IPS DF 6.9 (cell line): ENCODE data around the gene MTIF3.

ENCODE experiments used
- DNase-seq: peaks from one replicate; pipeline ENCODE4 v3.0.0-alpha.2; 2013; ENCODE audit warnings: low read depth, low spot score
- H3K27ac ChIP-seq: one replicate; pipeline ENCODE4 v1.5.1; 2013; ENCODE audit warnings: low read length, control low read depth
- H3K27me3 ChIP-seq: 2 replicates; pipeline ENCODE4 v1.6.1; 2013; ENCODE audit warnings: mild to moderate bottlenecking, low read length; ENCODE audit not compliant: control insufficient read depth, insufficient read depth
- H3K36me3 ChIP-seq: 2 replicates; pipeline ENCODE4 v1.6.1; 2013; ENCODE audit warnings: low read length; ENCODE audit not compliant: control insufficient read depth, insufficient read depth
- H3K4me1 ChIP-seq: 2 replicates; pipeline ENCODE4 v1.6.1; 2013; ENCODE audit warnings: low read length; ENCODE audit not compliant: control insufficient read depth, insufficient read depth
- H3K4me3 ChIP-seq: 2 replicates; pipeline ENCODE4 v1.5.1; 2013; ENCODE audit warnings: mild to moderate bottlenecking, low read length
- H3K9me3 ChIP-seq: 2 replicates; pipeline ENCODE4 v1.6.1; 2013; ENCODE audit warnings: low read length, inconsistent platforms; ENCODE audit not compliant: control insufficient read depth, insufficient read depth
- WGBS: extraction: QIAGEN DNeasy Blood & Tissue Kit; methylation state at CpG from one replicate; pipeline ENCODE4 v1.1.7; 2013; ENCODE audit warnings: mixed read lengths, missing lambda C conversion rate; ENCODE audit not compliant: insufficient read length, insufficient coverage; 5-methylcytosine and 5-hydroxymethylcytosine counted together

MTIF3 gene

GRCh38 chr13:27449936-27450828, at the start of gene MTIF3:
TSS of gene MTIF3 (minus strand) at chr13:27450564. CDS start at chr13:27440448, 10,116 bp downstream.
- Histone ChIP-seq H3K4me3 (peak within 1 kb of the TSS; percentile 59; the same call in 1 of the 2 replicates), H3K9me3 (no peaks in the 10 kb centered on the region), H3K4me1 (peaks cover 2% of the 10 kb centered on the region; the same call in 1 of the 2 replicates), H3K27ac (no peak within 1 kb of the TSS), H3K36me3 (no peaks in the 10 kb centered on the region), H3K27me3 (no peaks in the 10 kb centered on the region)
- no CpG with 5 or more reads among the region's 81 CpGs for WGBS
- DNase-seq, result peak; percentile 90

- no peak for DNase-seq
- no CpG with 5 or more reads among the region's 11 CpGs for WGBS
- H3K27me3 ChIP-seq, result no peaks in the 10 kb centered on the region
Measured at GRCh38 chr13:27497563-27498230, 47.3 kb upstream of the MTIF3 start.

DNA sequence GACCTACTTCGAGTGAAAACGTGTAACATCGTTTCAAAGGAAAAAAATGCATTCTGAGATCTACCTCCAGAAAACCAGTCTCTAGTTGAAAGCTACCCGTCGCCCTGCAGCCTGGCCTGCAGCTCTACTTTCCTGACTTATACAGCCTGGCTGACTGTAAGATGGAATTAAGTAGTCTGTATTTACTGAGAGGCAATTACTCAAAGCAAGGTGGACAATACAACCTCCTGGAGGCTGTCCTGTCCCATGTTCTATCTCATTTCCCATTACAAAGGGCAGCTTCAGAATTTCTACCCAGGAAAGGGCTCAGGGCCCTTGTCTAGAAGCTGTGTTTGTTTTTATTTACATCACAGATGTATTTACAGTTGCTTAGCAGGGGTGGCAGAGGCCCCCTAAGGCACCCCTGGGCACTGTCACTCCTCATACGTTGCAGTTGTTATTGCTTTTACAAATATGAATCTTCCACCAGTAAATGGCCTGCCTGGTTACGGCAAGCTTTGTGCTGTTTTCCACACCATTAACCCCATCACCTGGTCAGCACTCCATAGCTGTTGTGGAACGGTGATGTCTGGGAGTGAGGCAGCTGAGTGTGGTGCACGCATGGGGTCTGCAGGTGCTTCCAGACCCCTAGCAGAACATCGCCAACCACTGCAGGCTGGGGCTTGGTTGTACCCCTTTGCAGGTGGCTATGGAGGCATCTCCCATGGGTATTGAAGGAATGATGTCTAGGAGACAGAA, 46.3 kb upstream of the MTIF3 start:
- no peaks in the 10 kb centered on the region for H3K9me3 ChIP-seq
- no peaks in the 10 kb centered on the region for H3K36me3 ChIP-seq
- H3K27ac ChIP-seq, result no peak overlapping the region
- H3K4me3 ChIP-seq, result no peak overlapping the region
- DNase-seq, result no peak
- no peaks in the 10 kb centered on the region for H3K4me1 ChIP-seq
- WGBS, result no CpG with 5 or more reads among the region's 10 CpGs
- no peaks in the 10 kb centered on the region for H3K27me3 ChIP-seq

More at GRCh38 chr13:27497563-27498230, 47.3 kb upstream of the MTIF3 start:
- no peak overlapping the region for H3K4me3 ChIP-seq
- H3K36me3 ChIP-seq, result no peaks in the 10 kb centered on the region
- no peaks in the 10 kb centered on the region for H3K9me3 ChIP-seq
- H3K27ac ChIP-seq, result no peak overlapping the region
- H3K4me1 ChIP-seq, result no peaks in the 10 kb centered on the region

DNA sequence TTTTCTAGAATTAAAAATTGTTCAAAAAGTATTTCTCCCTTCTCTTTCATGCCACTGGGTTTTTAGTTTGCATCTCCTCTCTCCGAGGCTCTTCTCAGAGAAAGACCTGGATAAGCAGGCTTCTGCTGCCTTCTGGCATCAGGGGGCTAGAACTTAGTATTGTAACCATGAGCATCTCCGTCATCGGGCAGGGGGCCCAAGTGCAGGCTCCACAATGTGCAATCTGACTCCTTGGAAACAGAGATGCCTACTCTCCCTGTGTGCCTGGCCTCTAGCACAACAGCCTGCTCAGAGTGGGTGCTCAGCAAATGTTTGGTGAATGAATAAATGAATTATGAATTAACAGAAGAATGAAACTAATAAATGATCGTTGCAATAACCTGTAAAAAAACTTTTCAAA, 45.6 kb upstream of the MTIF3 start:
- Histone ChIP-seq H3K4me1 (no peaks in the 10 kb centered on the region), H3K9me3 (no peaks in the 10 kb centered on the region), H3K4me3 (no peak overlapping the region), H3K27me3 (no peaks in the 10 kb centered on the region), H3K27ac (no peak overlapping the region), H3K36me3 (no peaks in the 10 kb centered on the region)
- no CpG with 5 or more reads among the region's 4 CpGs for WGBS
- no peak for DNase-seq

DNA sequence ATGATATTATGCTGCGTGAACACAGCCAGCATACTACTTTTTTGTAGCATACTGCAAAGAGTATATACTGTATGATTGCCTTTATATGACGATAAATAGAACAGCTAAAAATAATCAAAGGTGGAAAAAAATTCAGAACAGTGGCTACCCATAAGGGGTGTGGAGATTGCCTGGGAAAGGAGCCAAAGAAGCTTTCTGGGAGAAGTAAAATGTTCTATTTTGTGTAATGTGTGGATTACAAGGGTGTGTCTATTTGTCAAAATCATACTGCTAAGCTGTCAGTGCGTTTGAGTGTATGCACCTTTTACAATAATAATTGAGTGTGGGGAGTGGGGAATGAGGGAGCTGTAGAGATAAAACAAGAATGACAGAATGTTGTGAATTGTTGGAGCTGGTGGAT, 45.2 kb upstream of the MTIF3 start:
- no CpG with 5 or more reads among the region's 3 CpGs for WGBS
- H3K9me3 ChIP-seq, result no peaks in the 10 kb centered on the region
- no peaks in the 10 kb centered on the region for H3K36me3 ChIP-seq
- H3K27me3 ChIP-seq, result no peaks in the 10 kb centered on the region
- H3K27ac ChIP-seq, result no peak overlapping the region
- H3K4me1 ChIP-seq, result no peaks in the 10 kb centered on the region
- no peak overlapping the region for H3K4me3 ChIP-seq
- no peak for DNase-seq

DNA sequence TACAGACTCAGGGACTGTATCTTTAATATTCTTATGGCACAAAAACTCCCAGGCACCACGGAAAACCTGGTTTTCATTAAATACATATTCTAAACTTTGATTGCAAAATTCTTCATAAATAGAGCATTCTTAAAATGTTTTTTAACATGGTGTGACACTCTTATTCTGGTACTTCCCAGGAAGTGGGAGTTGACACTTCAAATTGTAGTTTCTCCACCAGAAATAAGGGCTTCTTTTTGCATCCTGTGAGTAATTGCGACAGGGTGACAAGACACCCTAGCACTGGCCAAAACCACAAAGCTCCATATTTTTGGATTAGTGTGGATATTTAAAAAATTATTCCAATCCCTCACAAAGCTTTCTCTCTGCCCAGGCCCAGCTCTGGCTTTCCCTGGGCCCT, 43.6 kb upstream of the MTIF3 start:
- WGBS, result no CpG with 5 or more reads among the region's 2 CpGs
- no peak for DNase-seq

GRCh38 chr13:27489456-27489855, 39.1 kb upstream of the MTIF3 start:
- Histone ChIP-seq H3K27me3 (no peaks in the 10 kb centered on the region), H3K4me3 (no peak overlapping the region), H3K36me3 (no peaks in the 10 kb centered on the region), H3K27ac (no peak overlapping the region), H3K4me1 (no peaks in the 10 kb centered on the region), H3K9me3 (no peaks in the 10 kb centered on the region)
- WGBS, result no CpG with 5 or more reads among the region's 1 CpG
- no peak for DNase-seq

More for the DNA sequence above, 43.6 kb upstream of the MTIF3 start:
- H3K27ac ChIP-seq, result no peak overlapping the region
- no peak overlapping the region for H3K4me3 ChIP-seq
- H3K9me3 ChIP-seq, result no peaks in the 10 kb centered on the region
- H3K27me3 ChIP-seq, result no peaks in the 10 kb centered on the region
- no peaks in the 10 kb centered on the region for H3K36me3 ChIP-seq
- no peaks in the 10 kb centered on the region for H3K4me1 ChIP-seq

- no peak for DNase-seq
- Histone ChIP-seq H3K27me3 (no peaks in the 10 kb centered on the region), H3K9me3 (no peaks in the 10 kb centered on the region), H3K4me3 (no peak overlapping the region), H3K27ac (no peak overlapping the region), H3K36me3 (no peaks in the 10 kb centered on the region), H3K4me1 (no peaks in the 10 kb centered on the region)
- WGBS, result no CpG with 5 or more reads among the region's 5 CpGs
Measured at GRCh38 chr13:27487776-27488175, 37.4 kb upstream of the MTIF3 start.

- H3K36me3 ChIP-seq, result no peaks in the 10 kb centered on the region
- H3K9me3 ChIP-seq, result no peaks in the 10 kb centered on the region
- no CpG with 5 or more reads among the region's 11 CpGs for WGBS
- H3K4me1 ChIP-seq, result no peaks in the 10 kb centered on the region
- H3K27me3 ChIP-seq, result no peaks in the 10 kb centered on the region
- no peak for DNase-seq
- no peak overlapping the region for H3K27ac ChIP-seq
- H3K4me3 ChIP-seq, result no peak overlapping the region
Measured at GRCh38 chr13:27483421-27483820, 33.1 kb upstream of the MTIF3 start.

GRCh38 chr13:27482983-27483382, 32.6 kb upstream of the MTIF3 start:
- Histone ChIP-seq H3K9me3 (no peaks in the 10 kb centered on the region), H3K4me3 (no peak overlapping the region), H3K4me1 (no peaks in the 10 kb centered on the region), H3K27me3 (no peaks in the 10 kb centered on the region), H3K36me3 (no peaks in the 10 kb centered on the region), H3K27ac (no peak overlapping the region)
- no CpG with 5 or more reads among the region's 7 CpGs for WGBS
- no peak for DNase-seq
